GM18868 (cell line): ENCODE data around the gene S1PR2.
"Not testable (repeated sequence)": the region's sequence is repeated elsewhere in the genome, so short reads cannot be mapped to it uniquely, and the experiment has no call there.

Experiments used
- ATAC-seq: cut with Tn5 transposase; IDR thresholded peaks from one replicate; pipeline ENCODE4 v1.9.1; 2021; ENCODE audit warnings: mild to moderate bottlenecking, moderate library complexity; ENCODE audit not compliant: unreplicated experiment

The S1PR2 gene

GRCh38 chr19:10255358-10255757, 24.2 kb upstream of the S1PR2 start:
- no peak for ATAC-seq

GRCh38 chr19:10254244-10254643, 23.1 kb upstream of the S1PR2 start:
- no peak for ATAC-seq

GRCh38 chr19:10252707-10253106, 21.6 kb upstream of the S1PR2 start:
- ATAC-seq, result no peak

- ATAC-seq, result peak; percentile 85
Observed at GRCh38 chr19:10251792-10252694, 20.9 kb upstream of the S1PR2 start, which contains the start of gene MRPL4. MRPL4 (plus strand) TSS chr19:10252214; CDS start chr19:10252254, 40 bp downstream.

- ATAC-seq, result no peak
Observed at GRCh38 chr19:10246511-10246910, 15.4 kb upstream of the S1PR2 start.

GRCh38 chr19:10245189-10245939, 14.2 kb upstream of the S1PR2 start:
- no peak for ATAC-seq

- no peak for ATAC-seq
Observed at GRCh38 chr19:10243606-10244005, 12.5 kb upstream of the S1PR2 start.

- ATAC-seq, result not testable (repeated sequence)
Observed at GRCh38 chr19:10241826-10242449, 10.8 kb upstream of the S1PR2 start.

- ATAC-seq, result no peak
Observed at GRCh38 chr19:10238172-10238783, 7.1 kb upstream of the S1PR2 start.

GRCh38 chr19:10237702-10238101, 6.6 kb upstream of the S1PR2 start:
- no peak for ATAC-seq

- not testable (repeated sequence) for ATAC-seq
Observed at GRCh38 chr19:10235409-10235808, 4.3 kb upstream of the S1PR2 start.

GRCh38 chr19:10235003-10235402, 3.9 kb upstream of the S1PR2 start:
- ATAC-seq, result no peak

- no peak for ATAC-seq
Observed at GRCh38 chr19:10233946-10234345, 2.8 kb upstream of the S1PR2 start.

GRCh38 chr19:10231612-10232228, 589 bp upstream of the S1PR2 start:
- no peak for ATAC-seq

- no peak for ATAC-seq
Observed at GRCh38 chr19:10230173-10230860, 814 bp downstream of the S1PR2 start.

- ATAC-seq, result no peak
Observed at GRCh38 chr19:10228920-10229319, 2.2 kb downstream of the S1PR2 start.

GRCh38 chr19:10228393-10228792, 2.7 kb downstream of the S1PR2 start:
- ATAC-seq, result no peak

GRCh38 chr19:10227026-10227971, 3.8 kb downstream of the S1PR2 start:
- no peak for ATAC-seq
